GM12872 (cell line): Measurements from ENCODE around the gene AGAP1.

ENCODE experiments used
- TF ChIP-seq, protein P1 (sequence below): IDR thresholded peaks from 3 replicates; pipeline ENCODE4 v1.5.1; 2011; ENCODE audit warnings: low read depth, mild to moderate bottlenecking, low read length, moderate library complexity; ENCODE audit not compliant: insufficient read depth

Gene AGAP1

DNA sequence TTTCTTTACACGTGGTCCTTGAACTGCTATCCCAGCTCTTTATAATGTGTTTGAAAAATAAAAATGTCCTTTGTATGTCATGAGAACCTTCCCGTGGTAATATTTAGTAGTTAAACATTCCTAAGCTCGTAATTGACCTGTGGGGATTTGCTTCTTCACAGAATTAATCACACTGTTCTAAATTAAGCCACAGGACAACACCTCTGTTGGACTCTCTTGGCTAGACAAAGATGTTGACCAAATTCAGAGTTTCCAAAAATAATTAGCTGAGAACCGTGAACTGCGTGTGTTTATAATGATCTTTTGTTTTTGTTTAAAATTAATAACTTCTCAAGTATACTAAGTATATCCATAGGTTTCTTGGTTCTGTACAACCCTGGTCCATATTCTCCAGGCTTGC lies 528.3 kb downstream of the AGAP1 start:
- TF ChIP-seq, protein P1, sequence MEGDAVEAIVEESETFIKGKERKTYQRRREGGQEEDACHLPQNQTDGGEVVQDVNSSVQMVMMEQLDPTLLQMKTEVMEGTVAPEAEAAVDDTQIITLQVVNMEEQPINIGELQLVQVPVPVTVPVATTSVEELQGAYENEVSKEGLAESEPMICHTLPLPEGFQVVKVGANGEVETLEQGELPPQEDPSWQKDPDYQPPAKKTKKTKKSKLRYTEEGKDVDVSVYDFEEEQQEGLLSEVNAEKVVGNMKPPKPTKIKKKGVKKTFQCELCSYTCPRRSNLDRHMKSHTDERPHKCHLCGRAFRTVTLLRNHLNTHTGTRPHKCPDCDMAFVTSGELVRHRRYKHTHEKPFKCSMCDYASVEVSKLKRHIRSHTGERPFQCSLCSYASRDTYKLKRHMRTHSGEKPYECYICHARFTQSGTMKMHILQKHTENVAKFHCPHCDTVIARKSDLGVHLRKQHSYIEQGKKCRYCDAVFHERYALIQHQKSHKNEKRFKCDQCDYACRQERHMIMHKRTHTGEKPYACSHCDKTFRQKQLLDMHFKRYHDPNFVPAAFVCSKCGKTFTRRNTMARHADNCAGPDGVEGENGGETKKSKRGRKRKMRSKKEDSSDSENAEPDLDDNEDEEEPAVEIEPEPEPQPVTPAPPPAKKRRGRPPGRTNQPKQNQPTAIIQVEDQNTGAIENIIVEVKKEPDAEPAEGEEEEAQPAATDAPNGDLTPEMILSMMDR: no peak

DNA sequence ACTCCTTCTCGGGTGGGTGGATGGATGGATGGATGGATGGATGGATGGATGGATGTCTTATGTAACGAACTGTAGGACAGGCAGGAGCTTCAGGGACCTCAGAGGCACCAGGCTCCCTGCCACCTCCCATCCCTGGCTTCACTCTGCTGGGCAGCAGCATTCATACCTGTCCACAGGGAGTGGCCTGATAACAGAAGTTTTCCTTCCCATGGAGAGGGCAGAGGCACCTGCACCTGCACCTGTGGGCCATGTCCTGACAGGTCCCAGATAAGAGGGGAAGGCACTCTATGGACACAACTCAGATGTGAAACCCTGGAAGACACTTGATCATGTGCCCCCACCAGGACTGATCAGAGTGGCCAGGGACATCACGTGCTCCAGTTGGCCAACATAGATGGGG lies 532.0 kb downstream of the AGAP1 start:
- TF ChIP-seq, protein P1: no peak

DNA sequence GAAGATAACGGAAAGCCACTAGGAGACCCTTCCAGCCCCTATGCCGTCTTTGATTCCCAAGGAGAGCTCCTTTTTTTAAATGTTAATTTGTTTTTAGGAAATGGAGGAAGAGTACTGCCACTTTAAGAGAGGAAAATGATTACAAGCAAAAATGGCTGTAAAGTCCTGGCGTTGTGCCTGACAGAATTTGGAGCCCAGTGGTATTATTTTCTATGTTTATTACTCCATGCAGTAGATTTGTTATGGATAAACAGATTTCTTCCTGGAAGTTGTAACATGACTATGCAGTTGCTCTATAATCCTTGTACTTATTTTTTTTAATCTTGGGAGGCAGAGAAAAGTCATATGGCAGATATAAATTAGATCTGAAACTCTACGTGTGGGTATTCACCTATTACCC lies 533.0 kb downstream of the AGAP1 start:
- TF ChIP-seq, protein P1: no peak

DNA sequence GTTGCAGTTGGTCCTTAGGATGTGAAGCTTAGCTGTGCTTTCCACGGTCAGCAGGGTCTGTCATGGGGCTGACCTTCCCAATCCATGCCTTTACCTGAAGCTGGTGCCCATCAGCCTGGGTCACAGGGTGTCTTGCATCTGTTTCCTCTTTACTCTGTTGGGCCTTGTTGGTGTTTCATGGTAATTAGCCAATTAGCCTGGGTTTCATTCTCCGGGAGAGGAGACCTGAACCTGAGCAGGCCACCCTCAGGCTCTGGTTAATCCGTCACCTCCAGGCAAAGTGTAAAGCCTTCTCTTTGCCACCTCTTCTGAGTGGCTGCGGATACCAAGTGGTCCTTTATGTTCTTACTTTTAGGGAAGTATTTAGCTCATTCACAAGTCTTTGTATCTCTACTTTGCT lies 534.2 kb downstream of the AGAP1 start:
- TF ChIP-seq, protein P1: no peak

DNA sequence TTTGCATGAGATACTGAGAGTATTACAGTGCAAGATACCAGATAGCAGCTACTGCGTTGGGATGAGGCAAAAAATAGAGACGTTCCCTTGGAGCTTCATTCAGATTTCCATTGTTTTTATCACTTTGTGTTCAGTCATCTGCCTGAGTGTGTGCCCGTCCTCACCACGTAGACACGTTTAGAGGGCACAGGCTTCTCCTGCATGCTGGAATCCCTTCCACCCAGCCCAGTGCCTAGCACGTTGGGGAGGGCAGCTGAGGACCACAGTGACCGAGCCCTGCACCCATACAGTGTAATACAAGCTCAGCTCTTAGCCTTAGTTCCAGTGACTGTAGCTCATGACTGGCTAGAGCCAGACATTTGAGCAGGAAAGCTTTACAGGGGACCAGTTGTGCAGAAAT lies 539.6 kb downstream of the AGAP1 start:
- TF ChIP-seq, protein P1: no peak

DNA sequence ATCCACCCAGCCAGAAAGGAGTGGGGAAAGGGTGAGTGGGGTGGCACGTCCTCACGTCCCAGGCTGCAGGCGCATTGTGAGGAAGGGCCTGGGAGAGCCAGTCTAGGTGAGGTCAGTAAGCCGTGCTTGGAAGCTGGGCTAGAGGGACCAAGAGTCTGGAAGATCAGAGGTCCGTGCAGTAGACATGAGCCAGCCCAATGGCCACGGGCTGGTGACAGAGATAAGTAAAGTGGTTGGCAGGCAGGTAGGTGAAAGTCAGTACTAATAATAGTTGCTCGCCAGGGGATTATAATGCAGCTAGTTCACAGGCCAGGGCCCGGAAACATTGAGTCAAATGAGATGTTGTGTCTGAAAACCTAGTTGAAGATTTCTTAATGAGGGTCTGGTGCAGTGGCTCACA lies 541.1 kb downstream of the AGAP1 start:
- TF ChIP-seq, protein P1: no peak

DNA sequence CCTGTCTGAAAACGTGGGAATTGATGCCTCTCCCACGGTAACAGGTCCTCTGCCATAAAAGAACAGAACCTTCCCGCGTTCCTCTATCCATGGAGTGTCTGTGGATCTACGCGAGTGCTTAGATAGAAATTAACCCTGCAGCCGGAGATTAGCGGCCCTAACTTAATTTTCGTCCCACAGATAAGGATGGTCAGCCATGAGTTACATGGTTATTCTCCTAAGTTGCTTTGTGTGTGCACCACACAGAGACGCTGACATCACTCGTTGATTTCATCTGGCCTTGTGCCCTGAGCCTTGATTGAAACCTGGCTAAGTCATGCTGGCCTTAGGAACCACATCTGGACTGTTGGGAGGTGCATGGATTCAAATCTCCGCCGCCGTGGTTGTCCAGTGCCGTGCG lies 542.2 kb downstream of the AGAP1 start:
- TF ChIP-seq, protein P1: no peak

DNA sequence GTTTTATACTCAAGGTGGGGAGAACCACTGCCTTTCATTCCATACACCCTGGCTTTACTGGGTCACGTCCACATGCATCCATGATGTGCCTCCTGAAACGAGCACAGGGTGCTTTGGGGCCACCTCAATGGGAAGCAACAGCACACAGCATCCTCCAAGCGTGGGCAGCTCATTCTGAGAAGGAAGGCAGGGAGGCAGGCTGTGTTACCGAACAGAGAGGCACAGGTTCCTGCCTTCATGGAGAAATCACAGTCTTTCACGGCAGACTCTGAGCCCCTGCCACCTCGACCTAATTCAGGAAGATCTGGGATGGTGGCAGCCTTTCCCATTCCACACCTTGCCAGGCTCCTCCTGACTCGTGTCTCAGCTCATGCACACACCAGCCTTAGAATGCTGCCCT lies 544.3 kb downstream of the AGAP1 start:
- TF ChIP-seq, protein P1: no peak
